HG02763 (cell line): Measurements from ENCODE around the gene MMP12.
"Not testable (repeated sequence)": the region's sequence is repeated elsewhere in the genome, so short reads cannot be mapped to it uniquely, and the experiment has no call there.

ENCODE experiments used
- ATAC-seq: cut with Tn5 transposase; IDR thresholded peaks from one replicate; pipeline ENCODE4 v1.9.1; 2021; ENCODE audit warnings: mild to moderate bottlenecking, moderate library complexity; ENCODE audit not compliant: unreplicated experiment

MMP12 gene

DNA sequence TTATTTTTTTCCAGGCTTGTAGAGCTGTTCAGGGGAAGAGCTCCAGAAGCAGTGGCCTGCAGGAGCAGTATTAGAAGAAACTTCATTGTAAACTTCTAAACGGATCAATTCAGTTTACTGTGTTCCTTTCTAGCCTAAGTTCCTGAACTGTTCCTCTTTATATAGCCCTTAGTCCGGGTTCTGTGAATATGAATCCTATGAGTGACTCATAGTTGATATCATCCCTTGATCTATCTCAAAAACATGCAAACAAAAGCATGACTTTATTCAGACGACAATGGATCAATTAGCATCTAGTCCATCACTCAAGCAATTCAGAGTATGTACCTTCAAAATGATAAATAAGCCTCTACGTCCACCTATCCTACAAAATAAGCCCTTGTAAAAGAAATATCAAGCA, at the start of gene MMP12:
Gene MMP12, minus strand, starts transcription at position 131 of the 400 bp plus-strand sequence. Its CDS starts 45 bp downstream, at position 86.
- ATAC-seq = no peak

DNA sequence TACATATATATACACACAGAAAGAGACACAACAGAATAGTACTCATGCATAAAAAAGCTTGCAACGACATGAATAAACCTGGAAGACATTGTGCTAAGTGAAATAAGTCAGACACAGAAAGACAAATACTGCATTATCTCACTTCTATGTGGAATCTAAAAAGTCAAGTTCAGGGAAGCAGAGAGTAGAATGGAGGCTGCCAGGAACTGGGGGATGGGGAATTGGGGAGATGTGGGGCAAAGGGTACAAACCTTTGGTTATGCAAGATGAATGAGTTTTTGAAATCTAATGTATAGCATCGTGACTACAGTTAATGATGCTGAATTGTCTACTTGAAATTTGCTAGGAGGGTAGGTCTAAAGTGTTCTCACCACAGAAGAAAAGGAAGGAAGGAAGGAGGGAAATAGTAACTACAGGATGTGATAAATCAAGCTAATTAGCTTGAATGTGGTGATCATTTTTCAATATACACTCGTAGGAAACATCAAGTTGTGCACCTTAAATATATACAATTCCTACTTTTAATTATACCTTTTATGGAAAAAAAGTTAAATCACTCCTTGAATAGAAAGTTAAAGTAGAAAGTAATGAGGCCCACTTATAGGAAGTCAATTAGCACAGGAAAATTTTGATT, 46.9 kb upstream of the MMP12 start:
- no peak for ATAC-seq

DNA sequence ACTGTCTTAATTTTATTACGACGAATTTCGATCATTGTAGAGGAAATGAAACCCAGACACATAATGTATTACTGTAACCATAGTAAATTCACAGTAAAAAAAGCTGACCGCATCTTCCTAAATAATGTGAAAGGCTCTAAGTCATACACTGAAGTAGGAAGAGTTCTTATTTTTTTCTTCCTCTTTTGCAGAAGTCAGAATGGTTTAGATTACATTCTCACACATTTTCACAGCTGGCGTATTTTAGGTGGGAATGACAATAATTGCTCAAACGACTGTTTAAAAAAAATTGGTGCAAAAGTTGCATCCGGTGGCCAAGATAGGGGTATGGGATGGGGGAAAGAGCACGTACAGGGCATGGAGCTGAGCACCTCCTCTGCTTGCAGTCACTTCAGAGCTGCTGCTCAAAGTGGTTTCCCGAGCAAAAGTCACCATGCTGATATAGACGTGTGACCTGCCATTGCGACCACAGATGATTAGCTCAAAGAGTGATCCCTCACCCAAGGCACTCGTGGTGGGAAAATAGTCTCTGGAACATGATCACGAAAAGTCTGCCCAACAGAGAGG, 45.4 kb upstream of the MMP12 start:
- peak; percentile 72 for ATAC-seq

DNA sequence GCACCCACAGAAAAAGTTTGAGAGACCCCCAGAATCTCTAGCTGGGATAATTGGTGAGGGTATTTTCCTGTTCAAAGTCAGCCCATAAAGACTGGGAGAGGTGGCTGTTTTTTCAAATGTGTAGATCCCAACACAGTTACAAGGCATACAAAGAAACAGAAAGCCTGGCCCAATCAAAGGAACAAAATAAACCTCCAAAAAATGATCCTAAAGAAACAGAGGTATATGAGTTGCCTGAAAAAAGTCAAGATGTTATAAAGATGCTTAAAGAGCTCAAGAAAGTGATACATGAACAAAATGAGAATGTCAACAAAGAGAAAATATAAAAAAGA, 40.2 kb upstream of the MMP12 start:
- no peak for ATAC-seq

DNA sequence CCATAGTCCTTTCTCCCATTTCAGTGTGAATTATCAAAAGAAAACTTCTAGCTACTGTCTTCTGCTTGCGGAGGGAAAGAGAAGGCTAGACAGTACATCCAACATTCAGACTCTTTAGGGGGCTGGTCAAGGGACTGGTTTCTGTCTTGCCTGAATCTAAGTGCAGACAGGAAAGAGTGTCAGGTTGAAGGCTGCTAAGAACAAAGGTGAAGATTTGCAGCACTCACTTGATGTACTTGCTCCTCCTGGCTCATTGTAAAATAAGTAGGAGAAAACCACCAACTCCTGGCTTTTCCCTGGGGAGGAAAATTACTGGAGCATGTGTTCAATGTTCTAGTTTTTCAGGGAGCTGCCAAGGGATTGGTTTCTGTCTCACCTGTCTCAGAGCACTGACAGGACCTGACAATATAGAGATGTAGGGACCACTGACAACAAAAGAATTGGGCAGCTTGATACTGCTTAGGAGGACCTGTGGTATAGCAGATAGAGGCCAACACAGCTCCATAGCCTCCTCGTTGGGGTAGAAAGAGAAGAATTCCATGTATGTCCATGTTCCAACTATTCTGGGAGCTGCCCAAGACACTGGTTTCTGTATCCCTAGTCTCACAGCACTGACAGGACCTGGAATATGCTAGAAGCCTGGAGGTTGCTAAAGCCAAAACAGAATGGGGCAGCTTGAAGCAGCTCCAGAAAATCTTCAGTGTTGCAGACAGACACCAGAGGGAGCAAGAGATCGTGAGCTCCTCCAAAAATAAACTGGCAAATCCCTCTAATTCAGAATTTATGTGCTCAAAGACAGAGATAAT, 39.7 kb upstream of the MMP12 start:
- no peak for ATAC-seq

DNA sequence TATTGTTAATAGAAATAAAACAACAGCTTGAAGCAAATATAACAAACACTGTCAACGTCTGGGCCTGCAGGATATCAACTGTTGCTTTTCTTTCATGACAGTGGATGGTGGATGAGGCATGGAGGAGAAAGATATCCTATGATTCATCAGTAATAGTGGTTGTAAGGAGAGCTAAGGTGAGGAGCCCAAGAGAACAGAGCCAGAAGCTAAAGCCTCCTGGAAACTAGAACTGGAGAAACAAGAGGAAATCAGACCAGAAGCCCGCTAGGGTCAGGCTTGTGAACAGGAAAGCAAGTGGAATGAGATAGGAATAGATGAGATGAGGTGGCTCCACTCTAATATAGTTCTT, 37.7 kb upstream of the MMP12 start:
- no peak for ATAC-seq

DNA sequence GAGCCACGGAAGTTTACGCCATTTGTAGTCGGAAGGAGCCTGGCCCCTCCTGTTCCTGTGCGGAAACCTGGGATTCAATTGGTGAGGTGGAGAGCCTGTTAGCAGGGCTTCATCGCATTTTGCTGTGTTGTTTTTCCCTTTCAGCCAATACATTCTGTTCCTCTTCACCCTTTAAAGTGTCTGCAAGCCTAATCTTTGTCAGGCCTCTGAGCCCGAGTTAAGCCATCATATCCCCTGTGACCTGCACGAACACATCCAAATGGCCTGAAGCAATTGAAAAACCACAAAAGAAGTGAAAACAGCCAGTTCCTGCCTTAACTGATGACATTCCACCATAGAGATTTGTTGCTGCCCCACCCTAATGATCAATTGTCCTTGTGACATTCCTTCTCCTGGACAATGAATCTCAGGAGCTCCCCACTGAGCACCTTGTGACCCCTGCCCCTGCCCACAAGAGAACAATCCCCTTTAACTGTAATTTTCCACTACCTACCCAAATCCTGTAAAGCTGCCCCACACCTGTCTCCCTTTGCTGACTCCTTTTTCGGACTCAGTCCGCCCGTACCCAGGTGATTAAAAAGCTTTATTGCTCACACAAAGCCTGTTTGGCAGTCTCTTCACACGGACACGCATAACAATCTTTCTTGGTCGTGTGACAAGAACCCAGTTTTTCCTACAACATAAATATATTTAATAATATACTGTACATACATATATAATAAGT, 37.1 kb upstream of the MMP12 start:
- ATAC-seq = no peak

DNA sequence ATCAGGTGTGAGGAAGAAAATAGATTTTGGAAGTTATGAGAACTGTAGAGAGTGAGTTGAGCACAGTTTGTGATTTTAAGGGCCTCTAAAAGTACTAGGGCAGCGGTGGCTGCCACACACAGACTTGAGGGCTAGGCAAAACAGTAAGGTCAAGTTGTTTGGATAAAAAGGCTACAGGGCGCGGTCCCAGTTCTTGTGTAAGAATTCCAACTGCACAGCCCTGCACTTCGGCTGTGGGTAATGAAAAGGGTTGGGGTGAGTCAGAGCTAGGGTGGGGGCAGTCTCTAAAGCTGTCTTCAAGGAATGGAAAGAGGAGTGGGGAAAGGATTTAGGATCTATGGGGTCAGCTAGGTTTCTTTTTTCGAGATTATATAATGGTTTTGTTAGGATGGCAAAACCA, 31.1 kb upstream of the MMP12 start:
- not testable (repeated sequence) for ATAC-seq

DNA sequence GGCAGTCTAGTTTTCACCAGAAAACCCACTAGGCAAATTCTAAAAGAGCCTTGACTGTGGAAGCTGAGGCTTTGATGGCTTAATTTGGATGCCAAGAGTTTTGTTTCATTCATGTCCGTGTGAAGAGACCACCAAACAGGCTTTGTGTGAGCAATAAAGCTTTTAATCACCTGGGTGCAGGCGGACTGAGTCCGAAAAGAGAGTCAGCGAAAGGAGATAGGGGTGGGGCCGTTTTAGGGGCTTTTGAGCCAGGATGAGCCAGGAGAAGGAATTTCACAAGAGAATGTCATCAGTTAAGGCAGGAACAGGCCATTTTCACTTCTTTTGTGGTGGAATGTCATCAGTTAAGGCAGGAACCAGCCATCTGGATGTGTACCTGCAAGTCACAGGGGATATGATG, 29.1 kb upstream of the MMP12 start:
- not testable (repeated sequence) for ATAC-seq

DNA sequence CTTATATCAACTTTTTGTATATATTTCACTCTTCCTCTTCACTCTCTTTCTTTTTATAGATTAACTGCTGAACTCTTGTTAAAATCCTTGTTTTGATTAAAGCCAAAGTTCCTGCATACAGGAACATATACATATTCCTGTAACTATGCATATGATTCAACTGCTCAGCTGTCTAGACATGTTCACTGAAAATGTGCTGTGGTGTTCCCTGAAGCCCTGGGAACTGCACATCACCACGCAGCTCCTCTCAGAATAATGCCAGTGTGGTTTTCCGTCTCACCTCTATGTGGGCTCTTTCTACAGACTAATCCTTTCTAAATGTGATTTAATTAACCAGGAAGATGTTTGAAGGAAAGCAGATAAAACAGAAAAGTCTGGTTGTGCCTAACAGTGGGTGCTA, 25.6 kb upstream of the MMP12 start:
- ATAC-seq = no peak

DNA sequence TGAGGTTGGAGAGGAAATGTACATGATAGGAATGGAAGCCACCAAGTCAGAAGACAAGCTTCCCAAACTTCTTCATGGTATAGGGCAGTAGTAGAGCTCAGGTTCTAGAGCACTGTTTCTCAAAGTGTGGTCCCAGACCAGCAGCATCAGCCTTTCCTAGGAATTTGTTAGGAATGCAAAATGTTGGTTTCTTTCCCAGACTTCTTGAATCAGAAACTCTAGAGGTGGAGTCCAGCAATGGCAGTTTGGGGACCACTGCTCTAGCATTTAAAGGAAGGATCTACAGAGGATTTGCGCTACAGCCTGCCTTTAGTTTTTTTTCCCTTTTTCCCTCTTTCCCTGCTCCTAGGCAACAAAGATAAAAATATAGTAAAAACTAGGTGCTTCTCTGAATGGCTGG, 17.0 kb upstream of the MMP12 start:
- no peak for ATAC-seq

DNA sequence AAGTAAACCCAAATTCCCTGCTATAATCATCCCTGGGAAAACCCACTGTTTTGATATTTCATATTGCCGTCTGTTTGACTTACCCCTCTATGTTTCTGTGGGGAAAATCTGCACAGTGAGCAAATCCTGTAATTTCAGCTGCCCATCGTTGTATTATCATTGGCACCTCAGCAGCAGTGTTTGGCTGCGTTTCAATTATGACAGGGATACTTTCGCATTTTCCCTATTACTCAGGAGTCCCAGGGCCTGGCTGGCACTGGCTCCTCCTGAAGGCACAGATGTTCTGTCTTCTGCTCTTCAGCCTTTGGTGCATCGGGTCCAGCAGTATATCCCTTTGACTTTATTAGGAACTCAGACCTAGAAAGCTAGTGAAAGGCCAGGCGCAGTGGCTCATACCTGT, 12.2 kb upstream of the MMP12 start:
- ATAC-seq = no peak

DNA sequence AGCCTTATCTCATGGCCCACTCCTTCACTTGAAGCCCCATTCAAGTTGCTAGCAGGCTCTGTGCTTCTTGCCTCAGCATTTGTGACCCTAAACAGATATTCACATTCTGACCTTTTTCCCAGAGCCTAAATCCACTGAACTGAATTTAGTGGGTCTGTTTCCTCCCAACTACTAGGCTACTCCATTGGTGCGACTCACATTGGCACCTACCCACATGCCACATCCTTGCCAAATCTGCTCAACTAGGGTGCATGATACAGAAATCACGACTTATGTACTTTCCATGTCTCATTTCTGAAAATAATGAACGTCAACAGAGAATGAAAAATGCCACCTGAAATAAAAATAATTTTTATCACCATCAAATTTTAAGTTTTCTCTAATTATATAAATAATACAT, 8.4 kb upstream of the MMP12 start:
- ATAC-seq = no peak

DNA sequence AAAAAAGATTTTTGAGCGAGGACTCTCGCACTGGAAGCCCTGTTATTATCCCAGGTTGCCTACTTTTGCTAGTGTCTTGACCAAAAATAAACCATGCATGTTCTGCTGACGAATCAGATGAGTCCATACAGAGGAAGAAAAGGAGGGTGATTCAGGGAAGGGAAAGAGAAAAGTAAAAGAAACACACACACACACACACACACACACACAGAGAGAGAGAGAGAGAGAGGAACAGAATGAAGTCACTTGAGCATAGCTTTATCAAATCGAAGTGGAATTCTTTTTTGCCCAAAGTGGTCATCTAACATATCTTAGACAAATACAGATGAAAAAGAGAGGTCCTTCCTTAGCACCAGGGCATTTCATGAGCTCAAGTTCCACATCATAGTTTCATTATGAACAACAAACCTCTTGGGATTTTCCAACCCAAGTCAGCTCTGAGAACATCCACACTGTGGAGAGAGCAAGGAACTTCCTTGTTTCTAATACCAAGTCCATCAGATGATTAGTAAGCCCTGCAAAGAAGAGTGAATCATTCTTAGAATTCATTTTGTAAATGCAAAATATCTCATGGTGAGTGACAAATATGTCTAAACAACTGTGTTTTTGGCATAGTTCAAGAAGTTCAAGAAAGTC, 7.7 kb upstream of the MMP12 start:
- ATAC-seq = peak; percentile 78

DNA sequence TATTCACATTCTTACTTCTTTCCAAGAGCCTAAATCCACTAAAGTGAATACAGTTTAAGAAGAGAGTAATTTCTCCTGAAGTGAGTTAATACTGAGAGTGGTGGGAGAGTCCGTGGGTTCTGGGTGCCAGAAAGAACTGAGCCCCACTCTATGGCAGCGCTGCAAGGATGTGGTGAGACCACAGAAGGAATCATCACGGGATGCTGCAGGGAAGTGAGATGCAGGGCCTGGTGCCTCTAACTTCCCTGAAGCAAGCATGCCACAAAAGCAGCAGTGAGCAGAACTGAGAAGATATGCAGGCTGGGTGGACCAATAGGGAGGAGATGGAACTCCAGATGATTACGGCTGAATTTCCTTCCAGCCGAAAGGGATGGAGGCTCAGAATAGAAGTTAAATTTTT, 5.0 kb upstream of the MMP12 start:
- no peak for ATAC-seq

DNA sequence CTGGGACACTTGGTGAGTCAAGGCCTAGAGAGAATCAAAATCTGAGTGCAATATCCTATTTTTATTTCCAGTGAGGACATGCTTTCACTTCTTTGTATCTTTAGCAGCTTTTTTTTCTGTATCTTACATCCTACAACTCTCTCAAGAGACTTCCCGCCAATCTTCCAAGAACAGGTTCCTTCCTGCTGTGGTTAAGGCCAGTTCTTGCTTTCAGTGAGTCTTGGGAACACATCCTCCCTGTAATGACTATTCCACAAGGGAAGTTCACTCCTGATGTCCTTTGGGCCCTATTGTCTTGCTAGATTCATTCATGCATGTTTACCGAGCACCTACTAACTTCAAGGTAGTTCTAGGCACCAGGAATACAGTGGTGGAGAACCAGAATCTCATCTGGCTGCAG, 3.8 kb upstream of the MMP12 start:
- ATAC-seq = no peak

DNA sequence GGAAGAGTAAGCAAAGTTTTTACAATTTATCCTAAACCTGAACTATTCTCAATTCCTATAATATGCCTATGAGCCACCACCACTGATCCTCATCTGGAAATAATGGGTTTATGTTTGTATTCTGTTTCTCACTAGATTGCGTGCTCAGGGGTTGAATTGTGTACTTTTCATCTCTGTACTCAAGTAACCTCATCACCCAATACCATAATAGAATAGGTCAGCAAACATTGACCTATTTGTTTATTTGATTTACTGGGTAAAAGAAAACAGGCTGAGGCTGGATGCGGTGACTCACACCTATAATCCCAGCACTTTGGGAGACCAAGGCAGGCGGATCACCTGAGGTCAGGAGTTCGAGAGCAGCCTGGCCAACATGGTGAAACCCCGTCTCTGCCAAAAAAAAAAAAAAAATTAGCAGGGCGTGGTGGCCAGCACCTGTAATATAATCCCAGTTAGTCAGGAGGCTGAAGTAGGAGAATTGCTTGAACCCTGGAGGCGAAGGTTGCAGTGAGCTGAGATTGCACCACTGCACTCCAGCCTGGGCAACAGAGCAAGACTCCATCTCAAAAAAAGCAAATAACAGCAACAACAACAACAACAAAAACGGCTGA, 5.3 kb downstream of the MMP12 start:
- not testable (repeated sequence) for ATAC-seq

DNA sequence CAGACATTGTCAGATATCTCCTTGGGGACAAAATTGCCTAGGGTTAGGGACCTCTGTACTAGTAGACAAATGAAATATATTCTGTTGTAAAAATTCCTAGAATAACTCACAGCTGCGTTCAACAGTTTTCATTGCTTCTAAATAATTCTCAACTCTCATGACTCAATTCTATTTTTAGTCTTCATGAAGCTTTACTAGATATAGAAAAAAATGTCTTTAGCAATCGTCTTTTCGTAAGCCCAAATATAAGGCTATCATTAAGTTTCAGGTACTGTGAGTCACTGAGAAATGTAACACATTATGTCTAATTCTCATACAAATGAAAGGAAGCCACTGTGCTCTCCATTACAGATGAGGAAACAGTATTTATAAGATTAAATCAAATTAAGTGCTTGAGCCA, 6.4 kb downstream of the MMP12 start:
- no peak for ATAC-seq

DNA sequence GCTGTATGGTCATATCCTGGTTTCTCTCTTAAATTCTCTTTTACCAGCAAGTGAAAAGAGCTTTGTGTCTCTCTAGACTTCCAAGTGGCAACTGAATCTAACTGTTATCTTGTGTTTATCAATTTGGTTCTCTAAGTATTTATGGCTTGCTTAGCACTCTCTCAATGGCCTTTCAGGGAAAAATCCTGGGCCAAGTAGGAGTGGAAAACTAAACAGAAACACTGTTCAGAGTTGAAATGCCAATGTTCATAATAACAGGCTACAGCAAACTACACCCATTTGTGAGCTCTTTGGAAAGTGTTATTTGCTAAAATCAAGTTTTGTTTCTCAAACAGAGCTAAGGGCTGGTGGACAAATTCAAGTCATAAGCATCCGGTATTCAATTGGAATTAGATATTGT, 10.1 kb downstream of the MMP12 start:
- ATAC-seq = no peak

DNA sequence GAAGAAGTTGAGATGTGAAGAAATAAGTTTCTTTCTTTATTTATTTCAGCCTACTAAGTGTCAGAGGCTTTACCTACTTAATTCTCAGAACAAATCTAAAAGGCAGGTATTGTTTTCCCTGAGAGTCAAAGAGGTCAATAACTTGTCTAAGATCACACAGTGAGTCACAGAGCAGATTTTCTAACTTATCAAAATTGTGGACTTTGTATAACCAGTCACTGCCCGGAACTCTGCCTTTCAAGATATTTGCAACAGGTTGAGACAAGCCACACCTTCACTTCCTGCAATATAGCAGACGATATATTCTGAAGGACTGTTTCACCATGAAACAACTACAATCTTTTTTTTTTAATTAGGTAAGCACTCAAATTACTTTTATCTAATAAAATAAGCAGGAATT, 20.8 kb downstream of the MMP12 start:
- ATAC-seq = no peak

DNA sequence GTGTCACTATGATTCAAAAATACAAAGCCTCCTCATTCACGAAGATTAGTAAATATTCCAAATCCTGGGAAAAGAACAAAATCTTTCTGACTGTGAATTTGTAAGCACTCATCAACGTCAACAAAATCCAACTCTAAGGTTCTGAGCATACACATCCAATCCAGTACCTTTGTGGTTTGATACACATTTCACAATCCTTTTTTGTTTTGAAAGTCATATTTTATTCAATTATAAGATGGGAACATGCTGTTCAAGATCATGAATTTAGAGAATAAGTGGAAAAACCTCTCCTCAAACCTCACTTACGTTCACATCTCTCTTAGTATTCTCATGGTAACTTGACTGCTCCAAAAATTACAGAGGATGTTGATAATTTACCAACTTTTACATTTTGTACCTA, 21.7 kb downstream of the MMP12 start:
- no peak for ATAC-seq
